GM06990 (cell line): ENCODE data around the gene BTN3A1.
A peak's percentile ranks its signal among the peaks of the same experiment; 100 is the strongest.
"Not testable (repeated sequence)": the region's sequence is repeated elsewhere in the genome, so short reads cannot be mapped to it uniquely, and the experiment has no call there.

Source experiments
- DNase-seq: peaks from one replicate; pipeline ENCODE4 v3.0.0-alpha.2; 2011; ENCODE audit not compliant: insufficient read length; ENCODE audit errors: extremely low read depth
- H3K27me3 ChIP-seq: replicated peaks from 2 replicates; pipeline ENCODE4 v1.6.0; 2011; ENCODE audit warnings: low read length; ENCODE audit not compliant: control insufficient read depth, insufficient read depth
- H3K36me3 ChIP-seq: 2 replicates; pipeline ENCODE4 v1.5.1; 2011; ENCODE audit warnings: low read length; ENCODE audit not compliant: control insufficient read depth, insufficient read depth
- H3K4me3 ChIP-seq: replicated peaks from 2 replicates; pipeline ENCODE4 v1.5.1; 2011; ENCODE audit warnings: low read depth, mild to moderate bottlenecking, control low read depth, low read length
- TF ChIP-seq, protein P1 (sequence below): IDR thresholded peaks from 2 replicates; pipeline ENCODE4 v1.5.1; 2011; ENCODE audit warnings: low read length, control low read depth, mild to moderate bottlenecking, inconsistent platforms; ENCODE audit not compliant: insufficient read depth, poor library complexity, severe bottlenecking

BTN3A1 gene

DNA sequence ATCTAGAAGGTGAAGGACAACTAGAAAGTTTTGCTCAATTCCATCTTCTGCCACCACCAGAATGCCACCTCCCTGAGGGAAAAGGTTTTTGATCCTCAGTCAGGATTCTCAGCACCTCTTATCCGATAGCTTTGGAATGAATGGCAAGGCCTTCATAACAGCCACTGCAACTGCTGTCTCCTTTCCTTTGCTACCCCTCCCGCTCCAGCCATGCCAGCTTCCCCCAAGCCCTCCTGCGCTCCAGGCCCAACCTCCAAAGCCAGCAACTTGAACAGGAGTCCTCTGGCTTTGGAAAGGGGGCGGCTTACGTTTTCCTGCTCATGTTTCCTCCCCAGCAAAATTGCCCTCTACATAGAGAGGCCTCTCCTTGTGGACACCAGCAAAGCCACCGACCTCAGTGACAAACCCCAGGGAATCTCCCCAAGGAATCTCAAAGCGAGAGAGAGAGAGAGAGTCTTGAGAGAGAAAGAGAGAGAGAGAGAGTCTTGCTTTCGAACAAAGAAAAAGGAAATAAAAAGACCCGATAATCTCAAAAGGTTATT, 55.3 kb downstream of the BTN3A1 start:
- H3K4me3 ChIP-seq = no peak overlapping the region; the same call in 1 of the 2 replicates
- TF ChIP-seq, protein P1, sequence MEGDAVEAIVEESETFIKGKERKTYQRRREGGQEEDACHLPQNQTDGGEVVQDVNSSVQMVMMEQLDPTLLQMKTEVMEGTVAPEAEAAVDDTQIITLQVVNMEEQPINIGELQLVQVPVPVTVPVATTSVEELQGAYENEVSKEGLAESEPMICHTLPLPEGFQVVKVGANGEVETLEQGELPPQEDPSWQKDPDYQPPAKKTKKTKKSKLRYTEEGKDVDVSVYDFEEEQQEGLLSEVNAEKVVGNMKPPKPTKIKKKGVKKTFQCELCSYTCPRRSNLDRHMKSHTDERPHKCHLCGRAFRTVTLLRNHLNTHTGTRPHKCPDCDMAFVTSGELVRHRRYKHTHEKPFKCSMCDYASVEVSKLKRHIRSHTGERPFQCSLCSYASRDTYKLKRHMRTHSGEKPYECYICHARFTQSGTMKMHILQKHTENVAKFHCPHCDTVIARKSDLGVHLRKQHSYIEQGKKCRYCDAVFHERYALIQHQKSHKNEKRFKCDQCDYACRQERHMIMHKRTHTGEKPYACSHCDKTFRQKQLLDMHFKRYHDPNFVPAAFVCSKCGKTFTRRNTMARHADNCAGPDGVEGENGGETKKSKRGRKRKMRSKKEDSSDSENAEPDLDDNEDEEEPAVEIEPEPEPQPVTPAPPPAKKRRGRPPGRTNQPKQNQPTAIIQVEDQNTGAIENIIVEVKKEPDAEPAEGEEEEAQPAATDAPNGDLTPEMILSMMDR = no peak
- peaks cover 7% of the 10 kb centered on the region for H3K36me3 ChIP-seq
- peak; percentile 41 for DNase-seq
- no peaks in the 10 kb centered on the region for H3K27me3 ChIP-seq

DNA sequence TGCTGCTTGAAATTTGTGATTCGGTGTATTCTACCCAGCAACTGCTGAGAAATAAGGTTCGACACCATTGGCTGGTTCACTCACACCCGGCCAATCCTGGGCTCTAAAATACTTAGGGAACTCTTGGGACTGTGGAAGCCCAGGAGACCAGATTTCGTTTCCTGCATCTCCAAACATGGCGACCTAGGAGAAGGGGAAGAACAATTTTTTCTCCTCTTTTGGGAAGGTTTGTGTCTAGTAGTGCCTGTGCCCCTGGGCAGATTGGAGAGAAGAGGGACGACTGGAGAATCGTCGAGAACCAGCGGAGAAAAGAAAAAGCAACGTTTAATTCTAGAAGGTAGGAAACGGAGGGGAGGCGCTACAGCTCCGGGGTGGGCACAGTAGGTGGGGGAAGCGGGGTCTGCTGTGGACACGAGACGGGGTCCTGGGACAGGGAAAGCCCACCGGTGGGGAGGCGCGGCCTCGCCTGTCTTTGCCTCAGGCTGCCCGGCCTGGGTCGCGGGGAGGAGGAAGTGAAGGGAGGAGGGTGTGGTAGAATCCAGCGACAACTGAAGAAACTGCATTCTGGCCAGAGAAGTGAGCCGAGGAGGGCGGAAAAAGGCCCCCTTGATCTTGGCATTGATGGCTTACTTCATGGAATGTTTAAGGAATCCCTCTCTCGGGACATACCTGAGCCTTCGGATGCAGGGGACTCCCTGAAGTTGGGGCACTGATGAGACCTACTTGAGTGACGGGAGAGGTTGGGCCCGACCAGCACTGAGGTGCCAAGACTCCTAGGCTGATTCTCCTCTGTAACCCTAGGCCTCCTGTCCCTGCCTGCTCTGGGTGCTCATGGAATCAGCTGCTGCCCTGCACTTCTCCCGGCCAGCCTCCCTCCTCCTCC, 56.0 kb downstream of the BTN3A1 start, which contains the start of gene BTN2A1:
Gene BTN2A1, plus strand, starts transcription at position 150 of the 883 bp plus-strand sequence. Its CDS starts 682 bp downstream, at position 832.
- DNase-seq = peak; percentile 36
- Histone ChIP-seq H3K4me3 (peak within 1 kb of the TSS; percentile 98), H3K36me3 (peaks cover 12% of the 10 kb centered on the region), H3K27me3 (no peaks in the 10 kb centered on the region)
- TF ChIP-seq, protein P1 = no peak

DNA sequence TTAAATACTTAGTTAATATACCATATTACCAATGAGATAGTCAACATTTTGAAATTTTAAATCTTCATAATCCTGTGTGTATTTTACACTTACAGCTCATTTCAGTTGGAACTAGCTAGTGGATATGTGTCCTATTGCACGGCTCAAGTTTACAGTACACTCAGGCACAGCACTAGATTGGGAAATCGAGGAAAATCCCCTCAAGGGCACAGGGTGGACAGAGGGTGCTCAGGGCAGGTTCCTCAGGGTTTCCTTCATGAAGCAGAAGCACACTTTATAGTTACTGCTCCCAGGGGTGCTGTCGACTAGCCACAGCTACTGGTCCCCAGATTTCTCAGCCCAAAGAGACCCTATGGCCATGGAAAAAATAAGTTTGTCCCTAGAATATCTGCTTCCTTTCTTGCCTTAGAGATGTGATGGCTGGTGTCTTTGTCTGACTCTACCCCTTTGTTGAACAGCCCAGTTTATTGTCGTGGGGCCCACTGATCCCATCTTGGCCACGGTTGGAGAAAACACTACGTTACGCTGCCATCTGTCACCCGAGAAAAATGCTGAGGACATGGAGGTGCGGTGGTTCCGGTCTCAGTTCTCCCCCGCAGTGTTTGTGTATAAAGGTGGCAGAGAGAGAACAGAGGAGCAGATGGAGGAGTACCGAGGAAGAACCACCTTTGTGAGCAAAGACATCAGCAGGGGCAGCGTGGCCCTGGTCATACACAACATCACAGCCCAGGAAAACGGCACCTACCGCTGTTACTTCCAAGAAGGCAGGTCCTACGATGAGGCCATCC, 57.1 kb downstream of the BTN3A1 start:
- TF ChIP-seq, protein P1 = no peak
- Histone ChIP-seq H3K36me3 (peaks cover 17% of the 10 kb centered on the region), H3K4me3 (peak overlapping the region; percentile 45), H3K27me3 (no peaks in the 10 kb centered on the region)
- no peak for DNase-seq

DNA sequence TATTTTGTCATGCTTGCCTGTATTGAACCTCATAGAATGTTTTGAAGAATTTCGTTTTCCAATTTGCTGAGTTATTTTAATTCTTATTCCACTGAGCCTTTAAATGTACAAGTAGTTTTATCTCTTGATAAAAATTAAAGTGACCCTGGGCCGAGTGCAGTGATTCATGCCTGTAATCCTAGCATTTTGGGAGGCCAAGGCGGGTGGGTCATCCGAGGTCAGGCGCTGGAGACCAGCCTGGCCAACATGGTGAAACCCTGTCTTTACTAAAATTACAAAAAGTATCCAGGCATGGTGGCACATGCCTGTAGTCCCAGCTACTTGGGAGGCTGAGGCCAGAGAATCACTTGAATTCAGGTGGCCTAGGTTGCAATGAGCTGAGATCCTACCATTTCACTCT, 59.3 kb downstream of the BTN3A1 start:
- DNase-seq, H3K4me3 ChIP-seq, H3K27me3 ChIP-seq: not testable (repeated sequence)
- H3K36me3 ChIP-seq = peaks cover 36% of the 10 kb centered on the region

DNA sequence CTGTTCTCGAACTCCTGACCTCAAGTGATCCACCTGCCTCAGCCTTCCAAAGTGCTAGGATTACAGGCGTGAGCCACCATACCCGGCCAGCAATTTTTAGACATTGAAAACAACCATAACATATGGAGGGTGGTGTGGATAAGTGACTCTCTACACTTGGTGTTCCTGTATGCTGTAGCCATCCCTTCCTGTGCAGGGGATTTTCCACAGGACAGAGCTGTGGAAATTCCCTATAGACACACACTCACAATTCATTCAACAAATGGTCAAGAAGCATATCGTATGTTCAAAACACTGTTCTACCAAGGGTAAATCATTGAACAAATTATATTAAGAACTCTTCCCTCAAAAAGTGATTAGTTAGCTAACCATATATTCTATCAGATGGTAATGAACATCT, 61.9 kb downstream of the BTN3A1 start:
- no peak overlapping the region for H3K4me3 ChIP-seq
- TF ChIP-seq, protein P1 = no peak
- H3K36me3 ChIP-seq = peaks cover 49% of the 10 kb centered on the region
- no peaks in the 10 kb centered on the region for H3K27me3 ChIP-seq
- DNase-seq = no peak
